Esophagus muscularis mucosa (tissue), 4 donors: ENCODE data around the gene FAM131A.

ENCODE experiments used
- EP300 ChIP-seq: sonication (generic); formaldehyde crosslinking; IDR thresholded peaks from one replicate; pipeline ENCODE4 v1.6.1; 2017; ENCODE audit warnings: antibody characterized with exemption
- POLR2A ChIP-seq: fragments of 450-650 bp; IDR thresholded peaks from one replicate; pipeline ENCODE4 v1.6.1; 2017; ENCODE audit warnings: antibody characterized with exemption, moderate library complexity, mild to moderate bottlenecking, low read depth
- POLR2AphosphoS5 ChIP-seq, 2 donors: sonication (generic); formaldehyde crosslinking; IDR thresholded peaks; one replicate each; pipeline ENCODE4 v1.6.1; 2017; ENCODE audit warnings: antibody characterized with exemption in 2 of 2
- TF ChIP-seq, protein P1 (sequence below), 3 experiments: fragments of 200-600 bp in 2 of 3; fragments of 450-650 bp in 1 of 3; sonication (generic) in 2 of 3; IDR thresholded peaks; one replicate each; pipeline ENCODE4 v1.5.1; 2017 to 2019; ENCODE audit warnings: antibody characterized with exemption in 3 of 3, mild to moderate bottlenecking in 2 of 3, moderate library complexity in 1 of 3

DNA sequence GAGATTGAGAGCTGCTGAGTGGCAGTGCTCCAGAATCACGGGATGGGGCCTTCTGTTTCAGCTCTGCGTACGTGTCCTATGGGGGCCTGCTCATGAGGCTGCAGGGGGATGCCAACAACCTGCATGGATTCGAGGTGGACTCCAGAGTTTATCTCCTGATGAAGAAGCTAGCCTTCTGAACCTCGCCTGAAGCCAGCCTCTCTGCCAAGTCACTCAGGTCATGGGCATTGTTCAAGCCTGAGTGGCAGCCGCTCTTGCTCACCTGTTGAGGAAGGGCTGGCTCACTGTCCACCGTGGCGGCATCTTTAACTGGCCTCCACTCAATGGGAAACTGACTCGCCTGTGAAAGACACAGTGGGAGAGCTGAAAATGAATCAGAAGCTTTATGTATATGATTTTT is 30.7 kb downstream of the FAM131A start:
- no peak for TF ChIP-seq POLR2AphosphoS5 (IDR thresholded peaks at IDR 0.05)
- TF ChIP-seq EP300 = no peak
- TF ChIP-seq, protein P1, sequence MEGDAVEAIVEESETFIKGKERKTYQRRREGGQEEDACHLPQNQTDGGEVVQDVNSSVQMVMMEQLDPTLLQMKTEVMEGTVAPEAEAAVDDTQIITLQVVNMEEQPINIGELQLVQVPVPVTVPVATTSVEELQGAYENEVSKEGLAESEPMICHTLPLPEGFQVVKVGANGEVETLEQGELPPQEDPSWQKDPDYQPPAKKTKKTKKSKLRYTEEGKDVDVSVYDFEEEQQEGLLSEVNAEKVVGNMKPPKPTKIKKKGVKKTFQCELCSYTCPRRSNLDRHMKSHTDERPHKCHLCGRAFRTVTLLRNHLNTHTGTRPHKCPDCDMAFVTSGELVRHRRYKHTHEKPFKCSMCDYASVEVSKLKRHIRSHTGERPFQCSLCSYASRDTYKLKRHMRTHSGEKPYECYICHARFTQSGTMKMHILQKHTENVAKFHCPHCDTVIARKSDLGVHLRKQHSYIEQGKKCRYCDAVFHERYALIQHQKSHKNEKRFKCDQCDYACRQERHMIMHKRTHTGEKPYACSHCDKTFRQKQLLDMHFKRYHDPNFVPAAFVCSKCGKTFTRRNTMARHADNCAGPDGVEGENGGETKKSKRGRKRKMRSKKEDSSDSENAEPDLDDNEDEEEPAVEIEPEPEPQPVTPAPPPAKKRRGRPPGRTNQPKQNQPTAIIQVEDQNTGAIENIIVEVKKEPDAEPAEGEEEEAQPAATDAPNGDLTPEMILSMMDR (IDR thresholded peaks at IDR 0.05) = no peak
- TF ChIP-seq POLR2A = no peak
